Adipose tissue (tissue), 3 donors: ENCODE measurements around the gene ZNF732. TPM values are rescaled to one million over a fixed set of nuclear protein-coding genes. Genes with fewer than 3 reads are reported as not detected.
"Not testable (repeated sequence)": the region's sequence is repeated elsewhere in the genome, so short reads cannot be mapped to it uniquely, and the experiment has no call there.

Experiments
- H3K27ac ChIP-seq: one replicate; pipeline ENCODE4 v1.5.1; 2013; ENCODE audit warnings: low read depth, low read length
- whole genome bisulfite sequencing, 3 donors: extraction: QIAGEN DNeasy Blood & Tissue Kit; methylation state at CpG; one replicate each; pipeline ENCODE4 v1.1.7; 2013; 5-methylcytosine and 5-hydroxymethylcytosine counted together
- polyA plus RNA-seq, 3 donors: library from polyadenylated mRNA; stranded (reverse); fragments of 200-250 nt; gene quantifications; one replicate each; pipeline ENCODE4 v1.2.3, GENCODE V29; 2013
- donor health status: healthy with polysubstance abuse.
- donor health status: Bipolar disorder and iron deficiency.
- donor health status: healthy.

The ZNF732 gene
- polyA plus RNA-seq, 3 donors, result 0.03 to 0.06 TPM; not detected in 1

DNA sequence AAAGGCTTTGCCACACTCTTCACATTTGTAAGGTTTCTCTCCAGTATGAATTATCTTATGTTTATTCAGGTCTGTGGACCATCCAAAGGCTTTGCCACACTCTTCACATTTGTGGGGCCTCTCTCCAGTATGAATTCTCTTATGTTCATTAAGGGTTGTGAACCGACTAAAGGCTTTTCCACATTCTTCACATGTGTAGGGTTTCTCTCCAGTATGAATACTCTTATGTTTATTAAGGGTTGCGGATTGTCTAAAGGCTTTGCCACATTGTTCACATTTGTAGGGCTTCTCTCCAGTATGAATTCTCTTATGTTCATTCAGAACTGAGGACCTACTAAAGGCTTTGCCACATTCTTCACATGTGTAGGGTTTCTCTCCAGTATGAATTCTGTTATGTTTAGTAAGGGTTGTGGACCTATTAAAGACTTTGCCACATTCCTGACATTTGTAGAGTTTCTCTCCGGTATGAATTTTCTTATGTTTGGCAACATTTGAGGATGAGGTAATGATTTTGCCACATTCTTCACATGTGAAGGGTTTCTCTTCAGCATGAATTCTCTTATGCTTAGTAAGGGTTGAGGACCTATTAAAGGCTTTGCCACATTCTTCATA lies 33.7 kb downstream of the ZNF732 start:
- WGBS, 3 donors, result 94 to 98% (median 97%) methylated on average over 3 of the region's 3 CpGs
- no peak overlapping the region for H3K27ac ChIP-seq

DNA sequence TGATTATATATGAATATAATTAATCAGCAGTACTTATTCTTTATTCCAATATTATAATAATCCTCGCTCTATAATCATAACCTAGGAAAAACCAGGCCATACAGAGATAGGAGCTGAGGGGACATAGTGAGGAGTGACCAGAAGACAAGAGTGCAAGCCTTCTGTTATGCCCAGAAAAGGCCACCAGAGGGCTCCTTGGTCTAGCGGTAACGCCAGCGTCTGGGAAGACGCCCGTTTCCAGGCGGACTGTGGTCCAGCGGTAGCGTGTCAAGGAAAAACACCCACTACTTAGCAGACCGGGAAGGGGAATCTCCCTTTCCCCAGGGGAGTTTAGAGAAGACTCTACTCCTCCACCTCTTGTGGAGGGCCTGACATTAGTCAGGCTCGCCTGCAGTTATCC lies 46.0 kb downstream of the ZNF732 start:
- 65 to 77% (median 76%) methylated on average over 11 of the region's 11 CpGs for WGBS, 3 donors
- not testable (repeated sequence) for H3K27ac ChIP-seq

DNA sequence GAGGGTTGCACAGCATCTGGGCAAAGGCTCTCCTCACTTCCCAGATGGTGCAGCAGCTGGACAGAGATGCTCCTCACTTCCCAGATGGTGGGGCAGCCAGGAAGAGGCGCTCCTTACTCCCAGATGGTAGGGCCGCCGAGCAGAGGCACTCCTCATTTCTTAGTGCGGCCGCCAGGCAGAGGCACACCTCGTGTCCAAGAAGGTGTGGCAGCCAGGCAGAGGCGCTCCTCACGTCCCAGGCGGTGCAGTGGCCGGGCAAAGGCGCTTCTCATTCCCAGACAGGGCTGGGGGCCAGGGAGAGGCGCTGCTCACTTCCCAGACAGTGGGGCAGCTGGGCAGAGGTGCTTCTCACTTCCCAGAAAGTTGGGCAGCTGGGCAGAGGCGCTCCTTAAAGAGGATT lies 48.8 kb downstream of the ZNF732 start:
- WGBS, 3 donors, result 89 to 97% (median 94%) methylated on average over 13 of the region's 13 CpGs
- H3K27ac ChIP-seq, result no peak overlapping the region

DNA sequence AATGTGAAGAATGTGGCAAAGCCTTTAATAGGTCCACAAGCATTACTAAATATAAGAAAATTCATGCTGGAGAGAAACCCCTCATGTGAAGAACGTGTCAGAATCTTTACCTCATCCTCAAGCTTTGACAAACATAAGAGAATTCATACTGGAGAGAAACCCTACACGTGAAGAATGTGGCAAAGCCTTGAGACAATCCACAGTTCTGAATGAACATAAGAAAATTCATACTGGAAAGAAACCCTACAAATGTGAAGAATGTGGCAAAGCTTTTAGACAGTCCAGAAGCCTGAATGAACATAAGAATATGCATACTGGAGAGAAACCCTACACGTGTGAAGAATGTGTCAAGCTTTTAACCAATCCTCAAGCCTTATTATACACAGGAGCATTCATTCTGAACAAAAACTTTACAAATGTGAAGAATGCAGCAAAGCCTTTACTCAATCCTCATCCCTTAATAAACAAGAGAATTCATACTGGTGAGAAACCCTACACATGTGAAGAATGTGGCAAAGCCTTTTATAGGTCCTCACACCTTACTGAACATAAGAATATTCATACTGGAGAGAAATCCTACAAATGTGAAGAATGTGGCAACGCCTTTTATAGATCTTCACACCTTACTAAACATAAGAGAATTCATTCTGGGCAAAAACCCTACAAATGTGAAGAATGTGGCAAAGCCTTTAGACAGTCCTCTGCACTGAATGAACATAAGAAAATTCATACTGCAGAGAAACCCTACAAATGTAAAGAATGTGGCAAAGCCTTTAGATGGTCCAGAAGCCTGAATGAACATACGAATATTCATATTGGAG lies 51.1 kb downstream of the ZNF732 start:
- no peak overlapping the region for H3K27ac ChIP-seq
- 87 to 92% (median 88%) methylated on average over 5 of the region's 5 CpGs for WGBS, 3 donors

DNA sequence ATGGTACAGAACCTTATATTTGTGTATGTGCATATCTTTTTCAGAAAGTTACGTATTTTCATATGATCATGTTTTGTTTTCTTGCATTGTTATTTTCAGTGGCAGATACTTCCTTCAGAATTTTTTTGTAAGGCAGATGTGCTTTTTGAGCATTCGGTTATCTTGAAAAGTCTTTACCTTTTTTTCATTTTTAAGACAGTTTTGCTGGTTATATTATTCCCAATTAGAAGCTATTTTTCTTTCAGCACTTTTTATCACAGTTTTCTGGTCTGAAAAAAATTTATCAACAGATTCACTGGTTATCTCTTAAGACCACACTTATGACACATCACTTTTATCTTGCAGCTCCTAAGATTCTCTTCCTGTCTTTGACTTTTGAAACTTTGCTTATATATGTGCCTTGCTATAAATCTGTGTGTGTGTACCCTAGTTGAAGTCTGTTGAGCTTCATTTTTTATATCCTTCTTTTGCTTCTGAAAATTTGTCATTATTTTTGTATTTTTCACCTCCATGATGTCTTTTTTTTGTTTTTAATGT lies 53.1 kb downstream of the ZNF732 start:
- no peak overlapping the region for H3K27ac ChIP-seq
- WGBS, 3 donors, result 94 to 96% (median 94%) methylated on average over 2 of the region's 2 CpGs

DNA sequence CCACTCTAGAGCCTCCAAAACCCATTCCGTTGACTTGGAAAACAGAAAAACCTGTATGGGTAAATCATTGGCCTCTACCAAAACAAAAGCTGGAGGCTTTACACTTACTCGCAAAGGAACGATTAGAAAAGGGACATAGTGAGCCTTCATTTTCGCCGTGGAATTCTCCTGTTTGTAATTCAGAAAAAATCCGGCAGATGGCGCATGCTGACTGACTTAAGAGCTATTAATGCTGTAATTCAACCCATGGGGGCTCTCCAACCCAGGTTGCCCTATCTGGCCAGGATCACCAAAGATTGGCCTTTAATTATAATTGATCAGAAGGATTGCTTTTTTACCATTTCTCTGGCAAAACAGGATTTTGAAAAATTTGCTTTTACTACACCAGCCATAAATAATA lies 60.8 kb downstream of the ZNF732 start:
- 26 to 31% (median 30%) methylated on average over 7 of the region's 7 CpGs for WGBS, 3 donors
- H3K27ac ChIP-seq, result no peak overlapping the region

DNA sequence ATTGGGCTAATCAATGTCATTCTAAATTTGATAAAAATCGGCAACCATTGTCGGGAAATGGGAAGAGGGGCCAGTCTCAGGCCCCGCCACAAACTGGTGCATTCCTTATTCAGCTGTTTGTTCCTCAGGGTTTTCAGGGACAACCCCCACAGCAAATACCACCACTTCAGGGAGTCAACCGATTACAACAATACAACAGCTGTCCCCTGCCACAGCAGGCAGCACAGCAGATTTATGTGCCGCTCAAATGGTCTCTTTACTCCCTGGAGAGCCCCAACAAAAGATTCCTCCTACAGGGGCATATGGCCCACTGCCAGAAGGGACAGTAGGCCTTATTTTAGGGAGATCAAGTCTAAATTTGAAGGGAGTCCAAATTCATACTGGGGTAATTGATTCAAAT lies 61.8 kb downstream of the ZNF732 start:
- WGBS, 3 donors, result 71 to 75% (median 71%) methylated on average over 5 of the region's 5 CpGs
- no peak overlapping the region for H3K27ac ChIP-seq

DNA sequence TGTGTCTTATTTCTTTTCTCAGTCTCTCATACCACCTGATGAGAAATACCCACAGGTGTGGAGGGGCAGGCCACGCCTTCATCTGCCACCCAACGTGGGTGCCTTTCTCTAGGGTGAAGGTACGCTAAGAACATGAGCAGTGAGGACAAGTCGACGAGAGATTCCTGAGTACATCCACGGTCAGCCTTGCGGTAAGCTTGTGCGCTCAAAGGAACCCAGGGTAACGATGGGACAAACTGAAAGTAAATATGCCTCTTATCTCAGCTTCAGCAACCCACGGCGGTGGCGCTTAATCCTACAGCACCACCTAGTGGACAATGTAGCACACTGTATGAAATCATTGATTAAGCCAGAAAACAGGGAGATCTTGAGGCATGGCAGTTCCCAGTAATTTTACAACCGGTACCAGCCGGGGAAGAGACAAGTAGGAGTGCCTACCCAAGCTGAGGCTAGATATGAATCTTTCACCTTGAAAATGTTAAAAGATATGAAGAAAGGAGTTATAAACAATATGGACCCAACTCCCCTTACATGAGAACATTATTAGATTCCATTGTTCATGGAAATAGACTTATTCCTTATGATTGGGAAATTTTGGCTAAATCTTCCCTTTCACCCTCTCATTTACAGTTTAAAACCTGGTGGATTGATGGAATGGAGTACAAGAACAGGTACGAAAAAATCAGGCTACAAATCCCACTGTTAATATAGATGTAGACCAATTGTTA lies 63.0 kb downstream of the ZNF732 start:
- 22 to 26% (median 22%) methylated on average over 15 of the region's 15 CpGs for WGBS, 3 donors
- no peak overlapping the region for H3K27ac ChIP-seq

DNA sequence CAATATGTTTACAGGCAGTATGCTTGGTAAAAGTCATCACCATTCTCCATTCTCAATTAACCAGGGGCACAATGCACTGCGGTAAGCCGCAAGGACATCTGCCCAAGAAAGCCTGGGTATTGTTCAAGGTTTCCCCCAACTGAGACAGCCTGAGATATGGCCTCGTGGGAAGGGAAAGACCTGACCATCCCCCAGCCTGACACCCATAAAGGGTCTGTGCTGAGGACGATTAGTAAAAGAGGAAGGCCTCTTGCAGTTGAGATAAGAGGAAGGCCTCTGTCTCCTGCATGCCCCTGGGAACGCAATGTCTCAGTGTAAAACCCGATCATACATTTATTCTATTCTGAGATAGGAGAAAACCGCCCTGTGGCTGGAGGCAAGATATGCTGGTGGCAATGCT lies 63.9 kb downstream of the ZNF732 start:
- WGBS, 3 donors, result 44 to 74% (median 54%) methylated on average over 7 of the region's 7 CpGs
- H3K27ac ChIP-seq, result not testable (repeated sequence)

DNA sequence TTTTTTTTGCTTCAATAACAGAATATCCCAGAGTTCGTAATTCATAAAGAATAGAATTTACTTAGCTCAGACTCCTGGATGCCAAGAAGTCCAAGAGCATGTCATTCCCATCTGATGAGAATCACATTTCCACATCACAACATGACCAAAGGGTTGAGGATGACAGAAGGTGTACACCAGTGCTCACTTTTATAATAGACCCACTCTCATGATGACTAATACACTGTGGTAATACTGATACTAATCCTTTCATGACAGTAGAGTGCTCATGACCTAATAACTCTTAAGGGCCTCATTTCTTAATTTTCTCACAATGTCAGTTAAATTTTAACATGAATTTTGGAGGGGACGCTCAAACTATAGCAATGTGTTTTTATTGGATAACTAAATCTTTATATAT lies 69.2 kb downstream of the ZNF732 start:
- no peak overlapping the region for H3K27ac ChIP-seq
- WGBS, 3 donors, result 93 to 99% (median 99%) methylated on average over 2 of the region's 2 CpGs

DNA sequence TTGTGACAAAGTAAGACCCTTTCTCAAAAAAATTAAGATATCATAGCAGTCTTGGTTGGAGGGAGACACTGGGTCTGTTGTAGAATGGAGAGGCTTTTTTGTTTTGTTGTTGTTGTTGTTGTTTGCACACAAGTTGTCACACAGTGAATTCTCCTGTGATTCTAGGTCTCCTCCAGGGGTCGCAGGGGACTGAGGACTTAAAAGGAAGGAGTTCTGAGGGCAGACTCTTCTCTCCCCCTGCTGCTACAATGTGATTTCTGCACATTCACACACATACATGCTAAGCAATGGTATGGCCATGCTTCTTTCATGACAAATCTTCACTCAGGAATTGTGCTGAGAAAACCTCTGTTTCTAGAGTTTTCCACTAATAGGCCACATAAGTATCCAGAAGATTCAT lies 71.1 kb downstream of the ZNF732 start:
- 60 to 85% (median 70%) methylated on average over 1 of the region's 1 CpG for WGBS, 3 donors
- no peak overlapping the region for H3K27ac ChIP-seq

DNA sequence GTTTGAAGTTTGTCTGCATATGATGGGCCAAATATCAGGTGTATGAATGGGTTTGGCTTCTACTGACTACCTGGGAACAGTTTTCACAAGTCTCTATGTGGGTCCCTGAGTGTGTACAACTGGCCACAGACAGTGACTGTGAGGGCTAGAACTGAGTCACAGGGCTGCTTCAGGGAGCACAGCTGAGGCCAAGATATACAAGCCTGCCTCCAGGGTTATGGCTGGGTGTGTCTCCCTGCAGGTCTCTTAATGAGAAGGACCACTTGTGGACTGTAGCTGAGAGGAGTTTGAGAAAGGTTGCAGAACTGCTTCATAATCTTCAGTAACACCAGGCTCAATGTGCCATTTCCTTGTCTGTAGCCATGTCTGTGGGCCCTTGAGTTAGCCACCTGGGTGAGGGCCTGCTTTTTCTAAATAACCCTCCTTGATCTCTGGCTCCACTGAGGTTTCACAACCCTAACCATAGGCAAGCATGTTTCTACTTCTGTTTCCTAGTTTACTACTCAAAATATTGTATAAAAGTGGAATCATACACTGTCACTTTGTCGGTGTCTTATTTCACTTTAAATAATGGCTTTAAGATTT lies 81.3 kb downstream of the ZNF732 start:
- WGBS, 3 donors, result 93 to 99% (median 98%) methylated on average over 1 of the region's 1 CpG
- H3K27ac ChIP-seq, result no peak overlapping the region

Other genes with a start within 250 kb of the ZNF732 start
- gene ZNF718, start 181.0 kb downstream of the ZNF732 start, polyA plus RNA-seq, result 1 to 10 TPM in 2 of 3 donors, under 1 TPM in 1; 0.72 to 2.5 (median 1.3) TPM
- gene ZNF141, start 32.3 kb upstream of the ZNF732 start, polyA plus RNA-seq, result 1 to 10 TPM; 2.6 to 2.8 (median 2.8) TPM
- gene ZNF721, start 193.7 kb upstream of the ZNF732 start, polyA plus RNA-seq, result 10 to 100 TPM in 1 of 3 donors, 1 to 10 TPM in 2; 7.1 to 10.4 (median 9.5) TPM
- 10 to 100 TPM; 18.9 to 29.9 (median 28.6) TPM for gene PIGG, start 193.7 kb upstream of the ZNF732 start, polyA plus RNA-seq